PC-3 (cell line): ENCODE measurements around the gene MCTP2. TPM values are rescaled to one million over a fixed set of nuclear protein-coding genes. Genes with fewer than 3 reads are reported as not detected.

ENCODE experiments used
- ATAC-seq: fragments of 200-7000 bp; cut with Tn5 transposase; 2 replicates; pipeline ENCODE4 v1.9.1; 2020; ENCODE audit warnings: mild to moderate bottlenecking, moderate library complexity
- BruUV-seq: library from RNA; stranded (reverse); fragments of 400-500 nt; replicated peaks from 2 replicates; lab custom pipeline; 2021; lab: Mats Ljungman, UMichigan
- CTCF ChIA-PET: fragments of 300-600 bp; sonication (Branson Sonifier 250); formaldehyde crosslinking; loops from one replicate; lab custom pipeline; 2022; ENCODE audit warnings: antibody characterized with exemption; lab: Charles Lee
- POLR2A ChIA-PET: fragments of 300-600 bp; sonication (Branson Sonifier 250); formaldehyde crosslinking; loops from one replicate; lab custom pipeline; 2022; ENCODE audit warnings: antibody characterized with exemption; ENCODE audit not compliant: unreplicated experiment; lab: Charles Lee
- DNase-seq: peaks from one replicate; pipeline ENCODE4 v3.0.0-alpha.2; 2015
- H2AFZ ChIP-seq: fragments of 300-600 bp; sonication (generic); 2 replicates; pipeline ENCODE4 v1.6.0; 2016; ENCODE audit warnings: antibody characterized with exemption, low read length
- H3F3A ChIP-seq: fragments of 300-600 bp; sonication (generic); one replicate; pipeline ENCODE4 v1.6.0; 2017; ENCODE audit warnings: antibody characterized with exemption, low read length, control low read depth, mild to moderate bottlenecking; ENCODE audit not compliant: unreplicated experiment
- H3K27ac ChIP-seq: fragments of 300-600 bp; sonication (generic); 2 replicates; pipeline ENCODE4 v1.5.1; 2016; ENCODE audit warnings: mild to moderate bottlenecking, low read length
- H3K27me3 ChIP-seq: fragments of 300-600 bp; sonication (generic); 2 replicates; pipeline ENCODE4 v1.6.1; 2016; ENCODE audit warnings: low read length, mixed read lengths
- H3K36me3 ChIP-seq: fragments of 300-600 bp; sonication (generic); 2 replicates; pipeline ENCODE4 v1.6.1; 2016; ENCODE audit warnings: low read depth, mixed run types, low read length, mixed read lengths
- H3K4me1 ChIP-seq: fragments of 300-600 bp; sonication (generic); 2 replicates; pipeline ENCODE4 v1.5.1; 2016; ENCODE audit warnings: low read length; ENCODE audit not compliant: insufficient read depth
- H3K4me2 ChIP-seq: fragments of 300-600 bp; sonication (generic); 2 replicates; pipeline ENCODE4 v1.6.0; 2016; ENCODE audit warnings: low read length
- H3K4me3 ChIP-seq: fragments of 300-600 bp; sonication (generic); 2 replicates; pipeline ENCODE4 v1.5.1; 2016; ENCODE audit warnings: mild to moderate bottlenecking, low read length, mixed read lengths
- H3K79me2 ChIP-seq: fragments of 300-600 bp; sonication (generic); 2 replicates; pipeline ENCODE4 v1.6.1; 2017; ENCODE audit warnings: low read length, mixed read lengths
- H3K9ac ChIP-seq: fragments of 300-600 bp; sonication (generic); 2 replicates; pipeline ENCODE4 v1.6.0; 2016; ENCODE audit warnings: mild to moderate bottlenecking, low read length
- H3K9me2 ChIP-seq: fragments of 300-600 bp; sonication (generic); replicated peaks from 2 replicates; pipeline ENCODE4 v1.6.1; 2016; ENCODE audit warnings: mixed run types, low read length, mixed read lengths
- H3K9me3 ChIP-seq: fragments of 300-600 bp; sonication (generic); 2 replicates; pipeline ENCODE4 v1.6.1; 2016; ENCODE audit warnings: low read length, mixed read lengths
- H4K20me1 ChIP-seq: fragments of 300-600 bp; sonication (generic); 2 replicates; pipeline ENCODE4 v1.6.1; 2016; ENCODE audit warnings: low read length, mixed read lengths
- EZH2 ChIP-seq: fragments of 300-600 bp; sonication (generic); IDR thresholded peaks from one replicate; pipeline ENCODE4 v1.6.1; 2017; ENCODE audit warnings: antibody characterized with exemption, mild to moderate bottlenecking, low read length; ENCODE audit not compliant: unreplicated experiment
- EZH2phosphoT487 ChIP-seq: fragments of 300-600 bp; sonication (generic); IDR thresholded peaks from 2 replicates; pipeline ENCODE4 v1.6.1; 2018; ENCODE audit warnings: mild to moderate bottlenecking, antibody characterized with exemption, low read length, borderline replicate concordance
- intact Hi-C: fragments of 100-400 bp; cut with micrococcal nuclease; formaldehyde crosslinking; loops from 2 replicates; pipeline ENCODE4 v1.9.0; 2023
- total RNA-seq: library from RNA; depleted of rRNA; stranded (reverse); fragments of >200 nt; gene quantifications from 2 replicates; pipeline ENCODE4 v1.2.3, GENCODE V29; 2014
- TF ChIP-seq, protein P1 (sequence below): fragments of 300-600 bp; sonication (generic); conservative IDR thresholded peaks from 2 replicates; pipeline ENCODE4 v1.5.1; 2017; ENCODE audit warnings: antibody characterized with exemption, low read depth, mild to moderate bottlenecking, low read length

The MCTP2 gene
- total RNA-seq, 1 experiment from 2014 or later, result 6.2 TPM

DNA sequence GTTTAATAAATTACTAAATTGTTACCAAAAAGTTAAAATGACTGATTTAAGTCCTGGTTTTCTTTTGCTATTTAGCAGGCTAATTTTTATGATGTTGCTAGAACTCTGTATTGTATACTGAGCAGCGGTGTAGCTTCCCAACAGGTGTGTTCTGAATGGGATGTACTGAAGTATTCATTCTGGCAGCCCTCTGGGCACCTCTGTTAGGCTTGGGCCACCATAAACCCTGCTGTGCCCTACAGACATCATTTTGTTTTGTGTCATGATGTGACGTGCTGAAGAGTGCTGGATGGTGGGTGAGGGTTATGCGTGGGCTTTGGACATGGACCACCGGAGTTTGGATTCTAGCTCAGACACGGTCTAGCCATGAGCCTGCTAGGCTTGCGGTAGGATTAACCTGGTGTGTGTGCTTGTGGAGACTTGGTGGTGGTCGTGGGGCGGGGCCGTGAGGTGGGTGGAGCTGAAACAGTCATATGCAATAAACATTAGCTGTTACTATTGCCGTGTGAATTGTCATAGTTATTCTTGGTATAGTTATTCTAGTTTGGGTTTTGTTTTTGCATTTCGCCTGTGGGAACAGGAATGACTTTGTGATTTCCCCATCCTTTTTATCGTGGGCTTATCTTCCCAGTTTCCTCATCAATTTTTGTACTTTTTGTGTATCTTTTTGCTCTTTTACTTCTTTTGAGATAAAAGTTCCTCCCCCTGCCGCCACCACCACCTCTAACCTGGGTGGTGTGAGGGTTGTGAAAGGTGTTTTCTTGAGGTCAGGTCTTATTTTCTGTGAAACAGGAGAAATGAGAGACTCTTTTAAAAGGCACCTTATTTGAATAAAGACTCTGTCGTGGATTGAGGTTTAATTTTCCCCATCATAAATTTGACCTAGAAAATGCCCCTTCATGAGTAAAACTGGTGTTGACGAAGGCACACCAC is 93.7 kb downstream of the MCTP2 start:
- TF ChIP-seq, protein P1, sequence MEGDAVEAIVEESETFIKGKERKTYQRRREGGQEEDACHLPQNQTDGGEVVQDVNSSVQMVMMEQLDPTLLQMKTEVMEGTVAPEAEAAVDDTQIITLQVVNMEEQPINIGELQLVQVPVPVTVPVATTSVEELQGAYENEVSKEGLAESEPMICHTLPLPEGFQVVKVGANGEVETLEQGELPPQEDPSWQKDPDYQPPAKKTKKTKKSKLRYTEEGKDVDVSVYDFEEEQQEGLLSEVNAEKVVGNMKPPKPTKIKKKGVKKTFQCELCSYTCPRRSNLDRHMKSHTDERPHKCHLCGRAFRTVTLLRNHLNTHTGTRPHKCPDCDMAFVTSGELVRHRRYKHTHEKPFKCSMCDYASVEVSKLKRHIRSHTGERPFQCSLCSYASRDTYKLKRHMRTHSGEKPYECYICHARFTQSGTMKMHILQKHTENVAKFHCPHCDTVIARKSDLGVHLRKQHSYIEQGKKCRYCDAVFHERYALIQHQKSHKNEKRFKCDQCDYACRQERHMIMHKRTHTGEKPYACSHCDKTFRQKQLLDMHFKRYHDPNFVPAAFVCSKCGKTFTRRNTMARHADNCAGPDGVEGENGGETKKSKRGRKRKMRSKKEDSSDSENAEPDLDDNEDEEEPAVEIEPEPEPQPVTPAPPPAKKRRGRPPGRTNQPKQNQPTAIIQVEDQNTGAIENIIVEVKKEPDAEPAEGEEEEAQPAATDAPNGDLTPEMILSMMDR, result no peak
- no peak for TF ChIP-seq EZH2phosphoT487
- Histone ChIP-seq H3K4me3 (no peak overlapping the region), H2AFZ (no peak overlapping the region), H3K9me2 (no peaks in the 10 kb centered on the region), H3K9me3 (no peaks in the 10 kb centered on the region), H3K27ac (no peak overlapping the region), H3K27me3 (no peaks in the 10 kb centered on the region), H3K79me2 (no peaks in the 10 kb centered on the region), H3K36me3 (no peaks in the 10 kb centered on the region; the same call in 1 of the 2 replicates), H3K4me1 (no peaks in the 10 kb centered on the region), H3K4me2 (no peak overlapping the region), H3K9ac (no peak overlapping the region), H3F3A (no peaks in the 10 kb centered on the region), H4K20me1 (no peaks in the 10 kb centered on the region)
- intact Hi-C loops, result no loop called here
- ChIA-PET CTCF (interaction anchor here (0.7 kb wide), 1 partner anchor 1295 kb away, joined by 3 read pairs; no protein-coding TSS in a partner anchor), POLR2A (no interaction called here)
- BruUV-seq, result no TSS peak
- no peak for DNase-seq
- ATAC-seq, result no peak

DNA sequence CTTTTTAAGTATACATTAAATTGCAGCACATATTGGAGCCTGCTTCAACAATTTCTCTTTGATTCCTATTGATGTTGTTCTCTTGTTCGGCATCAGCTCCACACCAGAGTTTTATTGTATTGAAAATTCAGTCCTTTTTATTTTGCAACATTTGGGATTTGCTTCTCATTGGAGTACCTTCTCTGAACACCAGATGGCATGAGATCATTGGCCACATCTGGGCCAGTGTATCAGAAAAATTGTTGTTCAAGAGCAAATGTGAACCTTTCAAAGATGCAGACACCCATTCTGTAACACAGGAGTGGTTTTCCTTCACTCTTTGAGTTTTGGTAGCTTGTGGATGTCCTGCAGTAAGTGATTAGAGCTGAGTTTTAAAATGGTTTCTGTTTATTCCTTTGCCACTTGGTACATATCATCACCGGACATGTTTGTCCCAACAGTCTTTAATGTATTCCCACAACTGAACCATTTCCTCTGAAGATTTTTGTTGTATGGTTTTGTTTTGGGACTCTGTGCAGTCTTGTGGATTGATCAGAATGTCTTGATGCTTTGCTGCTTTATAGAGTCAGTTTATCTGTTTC is 96.1 kb downstream of the MCTP2 start:
- Histone ChIP-seq H3K9ac (no peak overlapping the region), H2AFZ (no peak overlapping the region), H3K36me3 (no peaks in the 10 kb centered on the region; the same call in 1 of the 2 replicates), H3K9me2 (no peaks in the 10 kb centered on the region), H3K4me1 (no peaks in the 10 kb centered on the region), H3K27ac (no peak overlapping the region), H3F3A (no peaks in the 10 kb centered on the region), H3K79me2 (no peaks in the 10 kb centered on the region), H3K9me3 (no peaks in the 10 kb centered on the region), H4K20me1 (no peaks in the 10 kb centered on the region), H3K27me3 (no peaks in the 10 kb centered on the region), H3K4me3 (no peak overlapping the region), H3K4me2 (no peak overlapping the region)
- DNase-seq, result peak; percentile 55
- no peak for ATAC-seq
- intact Hi-C loops, result no loop called here
- ChIA-PET CTCF (no interaction called here), POLR2A (no interaction called here)
- no TSS peak for BruUV-seq
- TF ChIP-seq, protein P1, result peak; percentile 70
- no peak for TF ChIP-seq EZH2phosphoT487

DNA sequence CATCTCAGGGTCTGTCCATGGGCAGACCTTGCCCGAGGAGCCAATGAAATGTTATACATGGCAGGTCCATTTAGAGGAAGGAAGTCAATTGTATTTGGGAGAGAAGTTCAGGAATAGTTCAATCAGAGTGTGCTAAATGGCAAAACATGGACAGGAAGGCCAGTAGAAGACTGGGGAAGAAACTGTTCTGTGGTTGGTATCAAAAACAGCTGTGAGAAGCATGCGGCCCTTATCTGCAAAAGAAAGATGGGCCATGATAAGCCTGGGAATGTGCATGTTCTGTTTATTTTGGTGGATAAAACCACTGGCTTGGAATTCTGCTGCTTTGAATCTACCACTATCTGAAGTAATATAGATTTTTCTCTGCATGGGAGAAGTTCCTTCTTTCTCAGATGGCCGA is 100.4 kb downstream of the MCTP2 start:
- intact Hi-C loops, result no loop called here
- ATAC-seq, result no peak
- TF ChIP-seq, protein P1, result no peak
- no peak for TF ChIP-seq EZH2phosphoT487
- no peak for TF ChIP-seq EZH2
- CTCF ChIA-PET, result no interaction called here
- Histone ChIP-seq H3K4me2 (no peak overlapping the region), H3F3A (no peaks in the 10 kb centered on the region), H2AFZ (no peak overlapping the region), H3K4me3 (no peak overlapping the region), H3K27ac (no peak overlapping the region), H4K20me1 (no peaks in the 10 kb centered on the region), H3K79me2 (no peaks in the 10 kb centered on the region), H3K27me3 (no peaks in the 10 kb centered on the region), H3K9me2 (no peaks in the 10 kb centered on the region), H3K36me3 (no peaks in the 10 kb centered on the region; the same call in 1 of the 2 replicates), H3K9me3 (no peaks in the 10 kb centered on the region), H3K9ac (no peak overlapping the region), H3K4me1 (no peaks in the 10 kb centered on the region)
- no TSS peak for BruUV-seq
- POLR2A ChIA-PET, result no interaction called here
- DNase-seq, result no peak
